Activated CD8-positive, alpha-beta memory T cell treated with anti-CD3 and anti-CD28 coated beads, Interleukin-2, amount 50 U/mL, for 1 hour (primary cell): Measurements from ENCODE around the gene PCDHB6.
"Not testable (repeated sequence)": the region's sequence is repeated elsewhere in the genome, so short reads cannot be mapped to it uniquely, and the experiment has no call there.

Source experiments
- DNase-seq: peaks from one replicate; pipeline ENCODE4 v3.0.0-alpha.2; 2020; ENCODE audit errors: extremely low read depth

The PCDHB6 gene

GRCh38 chr5:141172381-141173204, 22.7 kb downstream of the PCDHB6 start, which contains the start of gene PCDHB7:
Gene PCDHB7 (plus strand): TSS chr5:141172644. CDS start chr5:141172836, 192 bp downstream.
- no peak for DNase-seq

DNA sequence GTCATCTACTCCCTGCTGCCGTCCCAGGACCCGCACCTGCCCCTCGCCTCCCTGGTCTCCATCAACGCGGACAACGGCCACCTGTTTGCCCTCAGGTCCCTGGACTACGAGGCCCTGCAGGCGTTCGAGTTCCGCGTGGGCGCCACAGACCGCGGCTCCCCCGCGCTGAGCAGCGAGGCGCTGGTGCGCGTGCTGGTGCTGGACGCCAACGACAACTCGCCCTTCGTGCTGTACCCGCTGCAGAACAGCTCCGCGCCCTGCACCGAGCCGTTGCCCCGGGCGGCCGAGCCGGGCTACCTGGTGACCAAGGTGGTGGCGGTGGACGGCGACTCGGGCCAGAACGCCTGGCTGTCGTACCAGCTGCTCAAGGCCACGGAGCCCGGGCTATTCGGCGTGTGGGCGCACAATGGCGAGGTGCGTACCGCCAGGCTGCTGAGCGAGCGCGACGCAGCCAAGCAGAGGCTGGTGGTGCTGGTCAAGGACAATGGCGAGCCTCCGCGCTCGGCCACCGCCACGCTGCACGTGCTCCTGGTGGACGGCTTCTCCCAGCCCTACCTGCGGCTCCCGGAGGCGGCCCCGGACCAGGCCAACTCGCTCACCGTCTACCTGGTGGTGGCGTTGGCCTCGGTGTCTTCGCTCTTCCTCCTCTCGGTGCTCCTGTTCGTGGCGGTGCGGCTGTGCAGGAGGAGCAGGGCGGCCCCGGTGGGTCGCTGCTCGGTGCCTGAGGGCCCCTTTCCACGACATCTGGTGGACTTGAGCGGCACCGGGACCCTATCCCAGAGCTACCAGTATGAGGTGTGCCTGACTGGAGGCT, 24.6 kb downstream of the PCDHB6 start:
- not testable (repeated sequence) for DNase-seq

GRCh38 chr5:141175933-141176332, 26.1 kb downstream of the PCDHB6 start:
- no peak for DNase-seq

DNA sequence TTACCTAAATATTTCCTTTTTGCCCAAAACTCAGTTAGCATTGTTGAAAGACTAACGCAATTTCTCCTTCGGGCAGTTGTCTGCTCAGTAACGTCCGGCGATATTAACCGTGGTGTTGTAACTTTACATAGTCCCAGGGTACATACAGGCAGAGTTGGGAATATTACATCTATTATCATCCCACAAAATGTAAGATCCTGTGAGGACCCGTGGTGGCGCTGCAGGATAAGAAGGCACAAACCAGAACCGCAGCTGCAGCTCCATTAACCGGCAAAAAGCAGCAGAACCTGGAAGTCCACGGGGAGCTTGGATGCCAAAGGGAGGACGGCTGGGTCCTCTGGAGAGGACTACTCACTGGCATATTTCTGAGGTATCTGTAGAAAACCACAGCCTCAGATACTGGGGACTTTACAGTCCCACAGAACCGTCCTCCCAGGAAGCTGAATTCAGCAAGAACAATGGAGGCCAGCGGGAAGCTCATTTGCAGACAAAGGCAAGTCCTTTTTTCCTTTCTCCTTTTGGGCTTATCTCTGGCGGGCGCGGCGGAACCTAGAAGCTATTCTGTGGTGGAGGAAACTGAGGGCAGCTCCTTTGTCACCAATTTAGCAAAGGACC, 27.8 kb downstream of the PCDHB6 start, which contains the start of gene PCDHB8:
PCDHB8 (plus strand) TSS at position 214 of the 615 bp plus-strand sequence; CDS start at position 459, 245 bp downstream.
- not testable (repeated sequence) for DNase-seq

GRCh38 chr5:141179371-141179770, 29.5 kb downstream of the PCDHB6 start:
- DNase-seq = not testable (repeated sequence)

- DNase-seq = not testable (repeated sequence)
Measured at GRCh38 chr5:141179876-141180275, 30.0 kb downstream of the PCDHB6 start.

- no peak for DNase-seq
Measured at GRCh38 chr5:141180313-141180712, 30.5 kb downstream of the PCDHB6 start.

DNA sequence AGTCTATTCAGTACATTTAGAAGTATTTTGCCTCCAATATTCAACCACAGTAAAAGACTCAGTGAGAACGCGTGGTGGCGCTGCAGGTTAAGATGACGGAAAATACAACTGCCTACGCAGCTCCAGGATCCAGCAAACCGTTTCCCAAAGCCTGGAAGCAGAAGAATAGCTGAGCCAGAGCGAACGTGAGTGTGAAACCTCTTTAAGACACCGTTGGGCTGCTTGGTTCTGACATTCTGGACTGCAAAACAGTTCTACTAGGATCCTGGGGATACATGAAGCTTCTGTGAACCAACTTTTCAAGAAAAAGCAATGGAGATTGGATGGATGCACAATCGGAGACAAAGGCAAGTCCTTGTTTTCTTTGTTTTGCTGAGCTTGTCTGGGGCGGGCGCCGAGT, 32.4 kb downstream of the PCDHB6 start, which contains the start of gene PCDHB16:
PCDHB16 (plus strand) TSS at position 140 of the 400 bp plus-strand sequence; CDS start at position 313, 173 bp downstream.
- no peak for DNase-seq

- not testable (repeated sequence) for DNase-seq
Measured at GRCh38 chr5:141184117-141184855, 34.4 kb downstream of the PCDHB6 start.

GRCh38 chr5:141186897-141187512, 37.1 kb downstream of the PCDHB6 start, which contains the start of gene PCDHB9:
Gene PCDHB9 (plus strand): TSS chr5:141187161. CDS start chr5:141187319, 158 bp downstream.
- DNase-seq = no peak

DNA sequence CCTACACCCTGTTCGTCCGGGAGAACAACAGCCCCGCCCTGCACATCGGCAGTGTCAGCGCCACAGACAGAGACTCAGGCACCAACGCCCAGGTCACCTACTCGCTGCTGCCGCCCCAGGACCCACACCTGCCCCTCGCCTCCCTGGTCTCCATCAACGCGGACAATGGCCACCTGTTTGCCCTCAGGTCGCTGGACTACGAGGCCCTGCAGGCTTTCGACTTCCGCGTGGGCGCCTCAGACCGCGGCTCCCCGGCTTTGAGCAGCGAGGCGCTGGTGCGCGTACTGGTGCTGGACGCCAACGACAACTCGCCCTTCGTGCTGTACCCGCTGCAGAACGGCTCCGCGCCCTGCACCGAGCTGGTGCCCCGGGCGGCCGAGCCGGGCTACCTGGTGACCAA, 38.8 kb downstream of the PCDHB6 start:
- not testable (repeated sequence) for DNase-seq

DNA sequence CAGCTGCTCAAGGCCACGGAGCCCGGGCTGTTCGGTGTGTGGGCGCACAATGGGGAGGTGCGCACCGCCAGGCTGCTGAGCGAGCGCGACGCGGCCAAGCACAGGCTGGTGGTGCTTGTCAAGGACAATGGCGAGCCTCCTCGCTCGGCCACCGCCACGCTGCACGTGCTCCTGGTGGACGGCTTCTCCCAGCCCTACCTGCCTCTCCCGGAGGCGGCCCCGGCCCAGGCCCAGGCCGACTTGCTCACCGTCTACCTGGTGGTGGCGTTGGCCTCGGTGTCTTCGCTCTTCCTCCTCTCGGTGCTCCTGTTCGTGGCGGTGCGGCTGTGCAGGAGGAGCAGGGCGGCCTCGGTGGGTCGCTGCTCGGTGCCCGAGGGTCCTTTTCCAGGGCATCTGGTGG, 39.3 kb downstream of the PCDHB6 start:
- not testable (repeated sequence) for DNase-seq

DNA sequence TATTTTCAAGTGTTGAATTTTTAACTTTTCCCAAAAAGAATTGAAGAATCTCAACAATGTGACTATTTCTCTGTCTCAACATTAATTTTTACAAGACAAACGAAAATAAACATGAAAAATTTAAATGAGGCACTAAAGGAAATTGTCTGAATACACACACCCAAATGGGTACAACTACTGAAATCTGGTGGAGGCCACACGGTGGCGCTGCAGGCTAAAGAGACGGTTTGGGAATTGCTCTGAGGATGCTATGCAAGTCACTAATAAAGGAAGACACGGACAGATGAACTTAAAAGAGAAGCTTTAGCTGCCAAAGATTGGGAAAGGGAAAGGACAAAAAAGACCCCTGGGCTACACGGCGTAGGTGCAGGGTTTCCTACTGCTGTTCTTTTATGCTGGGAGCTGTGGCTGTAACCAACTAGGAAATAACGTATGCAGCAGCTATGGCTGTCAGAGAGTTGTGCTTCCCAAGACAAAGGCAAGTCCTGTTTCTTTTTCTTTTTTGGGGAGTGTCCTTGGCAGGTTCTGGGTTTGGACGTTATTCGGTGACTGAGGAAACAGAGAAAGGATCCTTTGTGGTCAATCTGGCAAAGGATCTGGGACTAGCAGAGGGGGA, 42.4 kb downstream of the PCDHB6 start, which contains the start of gene PCDHB10:
PCDHB10 (plus strand) TSS at position 244 of the 616 bp plus-strand sequence; CDS start at position 444, 200 bp downstream.
- DNase-seq = no peak

DNA sequence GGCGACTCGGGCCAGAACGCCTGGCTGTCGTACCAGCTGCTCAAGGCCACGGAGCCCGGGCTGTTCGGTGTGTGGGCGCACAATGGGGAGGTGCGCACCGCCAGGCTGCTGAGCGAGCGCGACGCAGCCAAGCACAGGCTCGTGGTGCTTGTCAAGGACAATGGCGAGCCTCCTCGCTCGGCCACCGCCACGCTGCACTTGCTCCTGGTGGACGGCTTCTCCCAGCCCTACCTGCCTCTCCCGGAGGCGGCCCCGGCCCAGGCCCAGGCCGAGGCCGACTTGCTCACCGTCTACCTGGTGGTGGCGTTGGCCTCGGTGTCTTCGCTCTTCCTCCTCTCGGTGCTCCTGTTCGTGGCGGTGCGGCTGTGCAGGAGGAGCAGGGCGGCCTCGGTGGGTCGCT, 44.5 kb downstream of the PCDHB6 start:
- not testable (repeated sequence) for DNase-seq

- DNase-seq = no peak
Measured at GRCh38 chr5:141196363-141196762, 46.5 kb downstream of the PCDHB6 start.

- no peak for DNase-seq
Measured at GRCh38 chr5:141199359-141200235, 49.7 kb downstream of the PCDHB6 start, which contains the start of gene PCDHB11. Gene PCDHB11 (plus strand): TSS chr5:141199627. CDS start chr5:141199775, 148 bp downstream.

DNA sequence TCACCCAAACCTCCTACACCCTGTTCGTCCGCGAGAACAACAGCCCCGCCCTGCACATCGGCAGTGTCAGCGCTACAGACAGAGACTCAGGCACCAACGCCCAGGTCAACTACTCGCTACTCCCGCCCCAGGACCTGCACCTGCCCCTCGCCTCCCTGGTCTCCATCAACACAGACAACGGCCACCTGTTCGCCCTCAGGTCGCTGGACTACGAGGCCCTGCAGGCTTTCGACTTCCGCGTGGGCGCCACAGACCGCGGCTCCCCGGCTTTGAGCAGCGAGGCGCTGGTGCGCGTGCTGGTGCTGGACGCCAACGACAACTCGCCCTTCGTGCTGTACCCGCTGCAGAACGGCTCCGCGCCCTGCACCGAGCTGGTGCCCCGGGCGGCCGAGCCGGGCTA, 51.3 kb downstream of the PCDHB6 start:
- DNase-seq = not testable (repeated sequence)

DNA sequence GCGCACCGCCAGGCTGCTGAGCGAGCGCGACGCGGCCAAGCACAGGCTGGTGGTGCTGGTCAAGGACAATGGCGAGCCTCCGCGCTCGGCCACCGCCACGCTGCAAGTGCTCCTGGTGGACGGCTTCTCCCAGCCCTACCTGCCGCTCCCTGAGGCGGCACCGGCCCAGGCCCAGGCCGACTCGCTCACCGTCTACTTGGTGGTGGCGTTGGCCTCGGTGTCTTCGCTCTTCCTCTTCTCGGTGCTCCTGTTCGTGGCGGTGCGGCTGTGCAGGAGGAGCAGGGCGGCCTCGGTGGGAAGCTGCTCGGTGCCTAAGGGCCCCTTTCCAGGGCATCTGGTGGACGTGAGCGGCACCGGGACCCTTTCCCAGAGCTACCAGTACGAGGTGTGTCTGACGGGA, 51.8 kb downstream of the PCDHB6 start:
- not testable (repeated sequence) for DNase-seq
